ENCODE measurements around the gene PRR22. TPM values are rescaled to one million over a fixed set of nuclear protein-coding genes. Genes with fewer than 3 reads are reported as not detected.
"Not testable (repeated sequence)": the region's sequence is repeated elsewhere in the genome, so short reads cannot be mapped to it uniquely, and the experiment has no call there.

The PRR22 gene
- polyA plus RNA-seq, 1 donor from 2014 or later = 0.97 TPM

GRCh38 chr19:5749505-5749904 is 35.0 kb downstream of the PRR22 start:
- Histone ChIP-seq H2AFZ (ENCODE audit: low read depth, low read length) (no peak overlapping the region), H3K9ac (ENCODE audit: low read length) (no peak overlapping the region), H3K4me3 (ENCODE audit: low read length) (no peak overlapping the region), H3K9me2 (ENCODE audit: insufficient read depth, low read length) (no peaks in the 10 kb centered on the region), H4K20me1 (ENCODE audit: insufficient read depth) (no peaks in the 10 kb centered on the region), H3K36me3 (ENCODE audit: insufficient read depth, low read length) (no peaks in the 10 kb centered on the region), H3K27me3 (ENCODE audit: insufficient read depth, low read depth, low read length) (no peaks in the 10 kb centered on the region), H3F3A (ENCODE audit: insufficient read depth, low read length, poor library complexity, severe bottlenecking) (no peaks in the 10 kb centered on the region), H3K9me3 (ENCODE audit: low read length) (no peaks in the 10 kb centered on the region), H3K4me2 (ENCODE audit: low read length) (no peak overlapping the region), H3K27ac (ENCODE audit: low read length) (no peak overlapping the region), H3K79me2 (replicated peaks; ENCODE audit: insufficient read depth, low read length) (no peaks in the 10 kb centered on the region)
- TF ChIP-seq CTCF (IDR thresholded peaks at IDR 0.05; ENCODE audit: poor library complexity, severe bottlenecking) (no peak), SMC3 (conservative IDR thresholded peaks at IDR 0.05; ENCODE audit: poor library complexity) (no peak), EP300 (conservative IDR thresholded peaks at IDR 0.05; ENCODE audit: poor library complexity, severe bottlenecking) (no peak), EZH2 (IDR thresholded peaks at IDR 0.05; ENCODE audit: borderline replicate concordance, insufficient read depth, low read length, poor library complexity, severe bottlenecking) (no peak), TAF1 (IDR thresholded peaks at IDR 0.05; ENCODE audit: low read depth) (no peak), MXI1 (conservative IDR thresholded peaks at IDR 0.05; ENCODE audit: poor library complexity, severe bottlenecking) (no peak)

GRCh38 chr19:5748920-5749319 is 35.6 kb downstream of the PRR22 start:
- H3K9me3 ChIP-seq (ENCODE audit: low read length); H3F3A ChIP-seq (ENCODE audit: insufficient read depth, low read length, poor library complexity, severe bottlenecking); H3K27me3 ChIP-seq (ENCODE audit: insufficient read depth, low read depth, low read length); H3K9me2 ChIP-seq (ENCODE audit: insufficient read depth, low read length); H3K27ac ChIP-seq (ENCODE audit: low read length); H4K20me1 ChIP-seq (ENCODE audit: insufficient read depth); H3K4me3 ChIP-seq (ENCODE audit: low read length); H3K4me2 ChIP-seq (ENCODE audit: low read length); H2AFZ ChIP-seq (ENCODE audit: low read depth, low read length); H3K9ac ChIP-seq (ENCODE audit: low read length); H3K79me2 ChIP-seq (replicated peaks; ENCODE audit: insufficient read depth, low read length); H3K36me3 ChIP-seq (ENCODE audit: insufficient read depth, low read length): not testable (repeated sequence)

- not testable (repeated sequence) for H3K9ac ChIP-seq (ENCODE audit: low read length); H3K36me3 ChIP-seq (ENCODE audit: insufficient read depth, low read length); H3K79me2 ChIP-seq (replicated peaks; ENCODE audit: insufficient read depth, low read length); H3K4me3 ChIP-seq (ENCODE audit: low read length); H3K9me2 ChIP-seq (ENCODE audit: insufficient read depth, low read length); H3K4me2 ChIP-seq (ENCODE audit: low read length); H3F3A ChIP-seq (ENCODE audit: insufficient read depth, low read length, poor library complexity, severe bottlenecking); H4K20me1 ChIP-seq (ENCODE audit: insufficient read depth); H3K27ac ChIP-seq (ENCODE audit: low read length); H3K9me3 ChIP-seq (ENCODE audit: low read length); H3K27me3 ChIP-seq (ENCODE audit: insufficient read depth, low read depth, low read length); H2AFZ ChIP-seq (ENCODE audit: low read depth, low read length)
Measured at GRCh38 chr19:5744999-5745398, 39.5 kb downstream of the PRR22 start.

GRCh38 chr19:5743630-5744029 is 40.9 kb downstream of the PRR22 start:
- Histone ChIP-seq H3K9me3 (ENCODE audit: low read length) (no peaks in the 10 kb centered on the region), H3K27me3 (ENCODE audit: insufficient read depth, low read depth, low read length) (no peaks in the 10 kb centered on the region), H3K27ac (ENCODE audit: low read length) (no peak overlapping the region), H3K36me3 (ENCODE audit: insufficient read depth, low read length) (no peaks in the 10 kb centered on the region), H3K79me2 (replicated peaks; ENCODE audit: insufficient read depth, low read length) (no peaks in the 10 kb centered on the region), H2AFZ (ENCODE audit: low read depth, low read length) (no peak overlapping the region), H3K4me2 (ENCODE audit: low read length) (no peak overlapping the region), H3K4me3 (ENCODE audit: low read length) (no peak overlapping the region), H4K20me1 (ENCODE audit: insufficient read depth) (no peaks in the 10 kb centered on the region), H3F3A (ENCODE audit: insufficient read depth, low read length, poor library complexity, severe bottlenecking) (no peaks in the 10 kb centered on the region), H3K9ac (ENCODE audit: low read length) (no peak overlapping the region), H3K9me2 (ENCODE audit: insufficient read depth, low read length) (no peaks in the 10 kb centered on the region)
- TF ChIP-seq TAF1 (IDR thresholded peaks at IDR 0.05; ENCODE audit: low read depth) (no peak), EP300 (conservative IDR thresholded peaks at IDR 0.05; ENCODE audit: poor library complexity, severe bottlenecking) (no peak), POLR2AphosphoS5 (IDR thresholded peaks at IDR 0.05) (no peak), CTCF (IDR thresholded peaks at IDR 0.05; ENCODE audit: poor library complexity, severe bottlenecking) (no peak), REST (IDR thresholded peaks at IDR 0.05; ENCODE audit: borderline replicate concordance) (no peak), EZH2 (IDR thresholded peaks at IDR 0.05; ENCODE audit: borderline replicate concordance, insufficient read depth, low read length, poor library complexity, severe bottlenecking) (no peak), RAD21 (conservative IDR thresholded peaks at IDR 0.05) (no peak), SMC3 (conservative IDR thresholded peaks at IDR 0.05; ENCODE audit: poor library complexity) (no peak), MXI1 (conservative IDR thresholded peaks at IDR 0.05; ENCODE audit: poor library complexity, severe bottlenecking) (no peak)

Data from neural cell (in vitro differentiated cells).